ENCODE measurements around the gene ST3GAL3. TPM values are rescaled to one million over a fixed set of nuclear protein-coding genes. Genes with fewer than 3 reads are reported as not detected.

Gene ST3GAL3
- total RNA-seq, 1 donor from 2014 or later, result 11.4 TPM

GRCh38 chr1:43871181-43871910 lies 164.0 kb downstream of the ST3GAL3 start:
- DNase-seq (ENCODE audit: low read depth) (no peak), FAIRE-seq (no peak)
- Histone ChIP-seq H3K36me3 (ENCODE audit: insufficient read depth, low read length) (no peaks in the 10 kb centered on the region), H3K4me2 (ENCODE audit: low read length) (no peak overlapping the region), H3K9ac (ENCODE audit: low read length) (no peak overlapping the region), H3K4me3 (ENCODE audit: insufficient read depth, low read depth, low read length) (no peak overlapping the region), H4K20me1 (ENCODE audit: insufficient read depth, low read length) (peaks cover 36% of the 10 kb centered on the region), H3K4me1 (ENCODE audit: insufficient read depth, low read length) (peaks cover 8% of the 10 kb centered on the region), H3K27me3 (ENCODE audit: insufficient read depth, low read length) (no peaks in the 10 kb centered on the region), H3K79me2 (ENCODE audit: insufficient read depth, low read length) (no peaks in the 10 kb centered on the region), H3K9me3 (ENCODE audit: insufficient read depth, low read depth, low read length) (no peaks in the 10 kb centered on the region), H3K27ac (ENCODE audit: low read depth, low read length) (no peak overlapping the region), H2AFZ (ENCODE audit: low read depth, low read length) (no peak overlapping the region)
- Mint-ChIP-seq H3K4me3 (ENCODE audit: unreplicated experiment) (no peak overlapping the region), H3K27ac (ENCODE audit: unreplicated experiment) (no peak overlapping the region), H3K4me1 (ENCODE audit: low read depth, unreplicated experiment) (peaks cover 8% of the 10 kb centered on the region), H3K9me3 (ENCODE audit: unreplicated experiment) (peaks cover 3% of the 10 kb centered on the region), H3K27me3 (ENCODE audit: low read depth, unreplicated experiment) (no peaks in the 10 kb centered on the region), H3K36me3 (ENCODE audit: low read depth, unreplicated experiment) (peaks cover 5% of the 10 kb centered on the region)
- TF ChIP-seq EZH2 (IDR thresholded peaks at IDR 0.05; ENCODE audit: insufficient read depth, low read length) (no peak), CTCF (IDR thresholded peaks at IDR 0.05; ENCODE audit: insufficient read depth, low read depth, low read length) (no peak)

GRCh38 chr1:43872280-43872679 lies 164.9 kb downstream of the ST3GAL3 start:
- H3K9me3 Mint-ChIP-seq (ENCODE audit: unreplicated experiment), result peaks cover 3% of the 10 kb centered on the region
- peaks cover 8% of the 10 kb centered on the region for H3K4me1 Mint-ChIP-seq (ENCODE audit: low read depth, unreplicated experiment)
- peaks cover 5% of the 10 kb centered on the region for H3K36me3 Mint-ChIP-seq (ENCODE audit: low read depth, unreplicated experiment)
- H3K4me1 ChIP-seq (ENCODE audit: insufficient read depth, low read length), result peaks cover 8% of the 10 kb centered on the region
- no peaks in the 10 kb centered on the region for H3K9me3 ChIP-seq (ENCODE audit: insufficient read depth, low read depth, low read length)
- no peaks in the 10 kb centered on the region for H3K36me3 ChIP-seq (ENCODE audit: insufficient read depth, low read length)
- no peak overlapping the region for H2AFZ ChIP-seq (ENCODE audit: low read depth, low read length)
- H3K9ac ChIP-seq (ENCODE audit: low read length), result no peak overlapping the region
- H3K79me2 ChIP-seq (ENCODE audit: insufficient read depth, low read length), result no peaks in the 10 kb centered on the region
- no peak overlapping the region for H3K4me3 Mint-ChIP-seq (ENCODE audit: unreplicated experiment)
- DNase-seq (ENCODE audit: low read depth) (no peak), FAIRE-seq (no peak)
- TF ChIP-seq CTCF (IDR thresholded peaks at IDR 0.05; ENCODE audit: insufficient read depth, low read depth, low read length) (no peak), EZH2 (IDR thresholded peaks at IDR 0.05; ENCODE audit: insufficient read depth, low read length) (no peak)
- H3K4me2 ChIP-seq (ENCODE audit: low read length), result no peak overlapping the region
- no peak overlapping the region for H3K27ac ChIP-seq (ENCODE audit: low read depth, low read length)
- no peak overlapping the region for H3K4me3 ChIP-seq (ENCODE audit: insufficient read depth, low read depth, low read length)
- no peaks in the 10 kb centered on the region for H3K27me3 Mint-ChIP-seq (ENCODE audit: low read depth, unreplicated experiment)
- H3K27ac Mint-ChIP-seq (ENCODE audit: unreplicated experiment), result no peak overlapping the region
- H4K20me1 ChIP-seq (ENCODE audit: insufficient read depth, low read length), result peaks cover 36% of the 10 kb centered on the region
- H3K27me3 ChIP-seq (ENCODE audit: insufficient read depth, low read length), result no peaks in the 10 kb centered on the region

GRCh38 chr1:43873851-43874250 lies 166.5 kb downstream of the ST3GAL3 start:
- Mint-ChIP-seq H3K4me3 (ENCODE audit: unreplicated experiment) (no peak overlapping the region), H3K27ac (ENCODE audit: unreplicated experiment) (no peak overlapping the region), H3K4me1 (ENCODE audit: low read depth, unreplicated experiment) (peaks cover 1% of the 10 kb centered on the region), H3K36me3 (ENCODE audit: low read depth, unreplicated experiment) (peaks cover 5% of the 10 kb centered on the region), H3K27me3 (ENCODE audit: low read depth, unreplicated experiment) (no peaks in the 10 kb centered on the region), H3K9me3 (ENCODE audit: unreplicated experiment) (peaks cover 3% of the 10 kb centered on the region)
- Histone ChIP-seq H3K9me3 (ENCODE audit: insufficient read depth, low read depth, low read length) (no peaks in the 10 kb centered on the region), H3K27ac (ENCODE audit: low read depth, low read length) (no peak overlapping the region), H3K27me3 (ENCODE audit: insufficient read depth, low read length) (no peaks in the 10 kb centered on the region), H3K4me2 (ENCODE audit: low read length) (no peak overlapping the region), H3K4me1 (ENCODE audit: insufficient read depth, low read length) (peaks cover 2% of the 10 kb centered on the region), H3K79me2 (ENCODE audit: insufficient read depth, low read length) (no peaks in the 10 kb centered on the region), H3K36me3 (ENCODE audit: insufficient read depth, low read length) (no peaks in the 10 kb centered on the region), H2AFZ (ENCODE audit: low read depth, low read length) (no peak overlapping the region), H3K4me3 (ENCODE audit: insufficient read depth, low read depth, low read length) (no peak overlapping the region), H4K20me1 (ENCODE audit: insufficient read depth, low read length) (peaks cover 35% of the 10 kb centered on the region), H3K9ac (ENCODE audit: low read length) (no peak overlapping the region)
- FAIRE-seq (no peak), DNase-seq (ENCODE audit: low read depth) (no peak)
- TF ChIP-seq EZH2 (IDR thresholded peaks at IDR 0.05; ENCODE audit: insufficient read depth, low read length) (no peak), CTCF (IDR thresholded peaks at IDR 0.05; ENCODE audit: insufficient read depth, low read depth, low read length) (no peak)

Measured in astrocyte (in vitro differentiated cells and primary cell).